Uterus (tissue), 4 donors: Measurements from ENCODE around the gene SEC31B. TPM values are rescaled to one million over a fixed set of nuclear protein-coding genes. Genes with fewer than 3 reads are reported as not detected.

Experiments
- DNase-seq, 2 donors: peaks; one replicate each; pipeline ENCODE4 v3.0.0-alpha.2; 2019 to 2020
- H3K27ac ChIP-seq, 2 donors: fragments of 200-600 bp; sonication (generic); 1 replicate in 1 of 2; 2 replicates in 1 of 2; pipeline ENCODE4 v1.5.1; 2016 to 2018
- H3K27me3 ChIP-seq, 2 donors: fragments of 200-600 bp; sonication (generic); one replicate each; pipeline ENCODE4 v1.5.1; 2018 to 2019; ENCODE audit warnings: control low read depth in 1 of 2
- H3K36me3 ChIP-seq, 2 donors: fragments of 200-600 bp; sonication (generic); one replicate each; pipeline ENCODE4 v1.5.1; 2019; ENCODE audit warnings: control low read depth in 1 of 2
- H3K4me1 ChIP-seq, 2 donors: fragments of 200-600 bp; sonication (generic); one replicate each; pipeline ENCODE4 v1.5.1; 2018 to 2019; ENCODE audit warnings: control low read depth in 1 of 2
- H3K4me3 ChIP-seq, 2 donors: fragments of 200-600 bp; sonication (generic); 1 replicate in 1 of 2; 2 replicates in 1 of 2; pipeline ENCODE4 v1.5.1; 2018 to 2019; ENCODE audit warnings: mild to moderate bottlenecking in 1 of 2
- H3K9me3 ChIP-seq, 2 donors: fragments of 200-600 bp; sonication (generic); one replicate each; pipeline ENCODE4 v1.5.1; 2019; ENCODE audit warnings: control low read depth in 1 of 2
- CTCF ChIP-seq, 4 experiments: fragments of 200-600 bp in 2 of 4; fragments of 450-650 bp in 2 of 4; sonication (generic) in 2 of 4; IDR thresholded peaks; one replicate each; pipeline ENCODE4 v1.5.1; 2016 to 2019; ENCODE audit warnings: antibody characterized with exemption in 4 of 4, mild to moderate bottlenecking in 2 of 4, moderate library complexity in 1 of 4
- POLR2A ChIP-seq, 2 donors: fragments of 450-650 bp; IDR thresholded peaks; one replicate each; pipeline ENCODE4 v1.6.1; 2016; ENCODE audit warnings: antibody characterized with exemption in 2 of 2, mild to moderate bottlenecking in 1 of 2, moderate library complexity in 1 of 2
- intact Hi-C: fragments of 100-400 bp; cut with DNase I; formaldehyde crosslinking; loops from one replicate; pipeline ENCODE4 v1.15.1; 2023; ENCODE audit warnings: low total_unique reads
- total RNA-seq, 4 donors: library from RNA; depleted of rRNA in 3 of 4; stranded (reverse); fragments of >200 nt in 3 of 4; gene quantifications; one replicate each; pipeline versions ENCODE4 v1.1.0 to v1.2.4, GENCODE V29; 2014 to 2023
- donor health status: DM: yes; HTN: yes; CAD: no.

Gene SEC31B
- total RNA-seq, 4 donors from 2014 or later: 7.6 to 19.5 (median 13.8) TPM

DNA sequence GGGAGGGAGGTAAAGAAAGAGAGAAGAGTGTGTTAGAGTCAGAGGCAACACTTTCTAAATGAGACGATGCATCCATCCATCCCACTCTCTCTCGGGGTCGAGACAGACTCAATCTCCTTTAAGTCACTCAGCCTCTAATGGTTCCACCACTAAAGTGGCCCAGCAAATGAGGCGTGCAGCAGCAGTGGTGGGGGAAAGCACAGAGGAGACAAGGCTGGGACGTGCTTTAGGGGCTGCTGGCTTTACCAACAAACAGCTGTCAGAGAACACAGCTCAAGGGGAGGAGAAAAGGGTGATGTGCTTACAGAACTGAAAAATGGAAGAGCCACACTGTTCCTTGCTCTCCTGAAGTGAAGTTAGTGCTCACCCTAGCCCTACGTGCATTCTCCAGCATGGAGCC, 4.5 kb upstream of the SEC31B start:
- TF ChIP-seq POLR2A (IDR thresholded peaks at IDR 0.05): no peak
- TF ChIP-seq CTCF (IDR thresholded peaks at IDR 0.05): no peak
- no peaks in the 10 kb centered on the region for H3K36me3 ChIP-seq

GRCh38 chr10:100522945-100523344, 3.3 kb upstream of the SEC31B start:
- no peak for DNase-seq
- intact Hi-C loops: no loop called here
- H3K27me3 ChIP-seq: no peaks in the 10 kb centered on the region
- H3K4me1 ChIP-seq: no peaks in the 10 kb centered on the region
- H3K36me3 ChIP-seq: no peaks in the 10 kb centered on the region
- H3K27ac ChIP-seq: no peak overlapping the region
- no peak overlapping the region for H3K4me3 ChIP-seq
- H3K9me3 ChIP-seq: no peaks in the 10 kb centered on the region
- TF ChIP-seq POLR2A (IDR thresholded peaks at IDR 0.05): no peak
- no peak for TF ChIP-seq CTCF (IDR thresholded peaks at IDR 0.05)

More for the DNA sequence above, 4.5 kb upstream of the SEC31B start:
- no peaks in the 10 kb centered on the region for H3K9me3 ChIP-seq
- no peak for DNase-seq
- H3K4me1 ChIP-seq: no peaks in the 10 kb centered on the region
- no peaks in the 10 kb centered on the region for H3K27me3 ChIP-seq
- H3K4me3 ChIP-seq: no peak overlapping the region
- intact Hi-C loops: no loop called here
- no peak overlapping the region for H3K27ac ChIP-seq

- intact Hi-C loops: no loop called here
- no peaks in the 10 kb centered on the region for H3K36me3 ChIP-seq
- no peak for TF ChIP-seq CTCF (IDR thresholded peaks at IDR 0.05)
- no peak for TF ChIP-seq POLR2A (IDR thresholded peaks at IDR 0.05)
- H3K4me1 ChIP-seq: no peaks in the 10 kb centered on the region
- H3K27ac ChIP-seq: no peak overlapping the region
- no peak for DNase-seq
- no peaks in the 10 kb centered on the region for H3K9me3 ChIP-seq
- H3K27me3 ChIP-seq: no peaks in the 10 kb centered on the region
- H3K4me3 ChIP-seq: no peak overlapping the region
Observed at GRCh38 chr10:100522107-100522801, 2.6 kb upstream of the SEC31B start.

DNA sequence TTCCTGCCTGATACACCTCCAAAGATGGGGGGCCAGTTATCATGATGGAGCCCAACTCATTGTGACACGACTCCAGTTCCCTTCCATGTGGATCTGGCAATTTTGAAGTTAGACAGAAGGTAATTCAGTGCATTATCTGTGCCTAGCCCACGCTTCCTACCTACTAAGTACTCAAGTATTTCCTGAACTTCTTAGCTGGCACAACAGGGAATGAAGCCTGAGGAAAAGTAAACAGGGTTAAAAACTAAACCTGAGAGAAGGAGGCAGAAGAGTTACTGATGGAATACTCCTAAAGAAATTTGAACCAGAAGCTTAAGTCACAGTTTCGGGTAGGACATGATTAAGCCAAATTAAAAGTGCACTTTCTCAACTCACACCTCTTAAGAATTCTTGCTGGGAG, 1.1 kb upstream of the SEC31B start:
- H3K9me3 ChIP-seq: no peaks in the 10 kb centered on the region
- intact Hi-C loops: no loop called here
- no peaks in the 10 kb centered on the region for H3K27me3 ChIP-seq
- no peak for DNase-seq
- no peaks in the 10 kb centered on the region for H3K36me3 ChIP-seq
- H3K4me1 ChIP-seq: no peaks in the 10 kb centered on the region
- no peak overlapping the region for H3K27ac ChIP-seq
- TF ChIP-seq CTCF (IDR thresholded peaks at IDR 0.05): no peak
- TF ChIP-seq POLR2A (IDR thresholded peaks at IDR 0.05): no peak
- H3K4me3 ChIP-seq: no peak overlapping the region

GRCh38 chr10:100518761-100519241, 860 bp downstream of the SEC31B start:
- peak overlapping the region in 1 of 2 donors; percentile 28 for H3K4me3 ChIP-seq
- peak in 1 of 2 donors; percentile 45 for DNase-seq
- no peak overlapping the region for H3K27ac ChIP-seq
- H3K36me3 ChIP-seq: no peaks in the 10 kb centered on the region
- H3K9me3 ChIP-seq: no peaks in the 10 kb centered on the region
- TF ChIP-seq CTCF (IDR thresholded peaks at IDR 0.05) (peak; percentile 54 to 70 (median 60)), POLR2A (IDR thresholded peaks at IDR 0.05) (no peak)
- intact Hi-C loops: no loop called here
- H3K27me3 ChIP-seq: no peaks in the 10 kb centered on the region
- no peaks in the 10 kb centered on the region for H3K4me1 ChIP-seq
